ENCODE measurements around the gene ZNF488.
A peak's percentile ranks its signal among the peaks of the same experiment; 100 is the strongest.

The ZNF488 gene

GRCh38 chr10:47378183-47378510, 5.9 kb downstream of the ZNF488 start:
- DNase-seq (ENCODE audit: low read depth) = no peak
- H3K4me3 ChIP-seq (ENCODE audit: low read depth, low read length) = no peak overlapping the region
- TF ChIP-seq CTCF (conservative IDR thresholded peaks at IDR 0.05; ENCODE audit: low read depth, low read length) = no peak

DNA sequence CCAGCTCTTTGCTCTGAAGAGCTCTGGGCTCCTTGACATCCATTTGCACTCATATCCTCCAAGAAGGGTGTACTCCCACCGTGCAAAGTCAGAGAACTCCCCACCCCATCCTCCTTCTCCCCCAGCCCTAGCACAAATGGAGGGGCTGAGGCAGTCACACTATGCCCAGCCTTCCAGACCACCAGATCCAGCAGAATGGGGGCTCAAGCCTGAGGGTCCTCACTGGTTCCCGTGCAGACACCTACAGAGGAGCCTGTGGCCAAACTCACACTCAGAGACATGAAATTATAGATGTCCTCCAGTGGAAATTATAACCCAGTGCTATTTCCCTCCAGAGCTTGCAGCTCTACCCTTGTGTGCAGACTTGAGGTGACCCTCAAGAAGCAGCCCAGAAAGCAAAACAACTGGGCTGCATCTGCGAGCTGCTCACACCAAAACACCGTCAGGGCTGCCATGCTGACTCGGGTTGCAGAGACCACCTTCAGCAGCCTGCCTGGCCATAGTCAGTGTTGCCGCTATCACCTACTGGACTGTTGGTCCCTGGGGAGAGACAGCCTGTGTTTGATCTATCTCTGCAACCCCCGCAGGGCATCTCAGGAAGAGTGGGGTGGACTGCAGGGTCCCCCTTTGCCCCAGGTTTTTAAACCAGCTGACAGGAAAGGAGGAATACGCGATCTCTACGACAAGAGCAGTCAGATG, 7.4 kb downstream of the ZNF488 start:
- H3K4me3 ChIP-seq (ENCODE audit: low read depth, low read length) = no peak overlapping the region
- no peak for TF ChIP-seq CTCF (conservative IDR thresholded peaks at IDR 0.05; ENCODE audit: low read depth, low read length)
- no peak for DNase-seq (ENCODE audit: low read depth)

DNA sequence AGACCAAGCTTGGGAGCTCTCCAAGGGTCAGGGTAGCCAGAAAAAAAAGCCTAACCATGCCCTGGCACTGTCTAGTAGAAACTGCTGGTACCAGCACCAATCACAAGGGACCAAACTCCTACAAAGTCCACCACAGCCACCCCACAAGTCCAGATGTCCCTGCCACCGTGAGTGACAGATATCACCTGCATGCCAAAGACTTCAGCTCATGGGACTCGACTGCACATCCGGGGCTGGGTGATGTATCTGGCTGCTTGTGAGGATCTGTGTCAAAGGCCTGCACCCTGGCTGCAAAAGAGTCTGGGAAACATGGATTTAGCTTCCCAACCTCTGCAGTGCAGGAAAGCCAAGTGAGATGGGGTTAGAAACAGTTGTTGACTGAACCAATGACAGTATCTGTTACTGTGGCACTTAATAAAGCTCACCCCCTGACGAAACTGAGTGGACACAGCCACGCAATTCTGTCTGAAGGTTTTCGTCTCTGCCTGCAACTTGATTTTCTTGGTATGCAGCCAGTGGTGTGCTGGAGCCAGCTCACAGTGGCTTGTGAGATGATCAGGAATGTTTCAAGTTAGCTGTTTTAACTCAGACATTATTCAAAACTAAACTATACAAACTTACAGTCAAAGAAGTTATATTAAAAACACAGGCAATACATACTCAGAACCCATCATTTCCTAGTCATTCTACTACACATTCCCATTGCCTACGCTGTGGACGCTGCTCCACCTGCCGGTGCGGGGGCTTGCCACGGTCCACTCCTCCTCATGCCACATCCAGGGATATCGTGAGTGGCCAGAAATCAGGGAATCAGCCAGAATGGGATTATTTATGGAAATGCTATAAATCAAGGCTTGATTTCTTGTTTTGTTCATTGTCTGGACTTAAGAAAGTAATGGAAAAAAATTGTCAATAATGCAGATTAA, 9.2 kb downstream of the ZNF488 start:
- no peak for TF ChIP-seq CTCF (conservative IDR thresholded peaks at IDR 0.05; ENCODE audit: low read depth, low read length)
- DNase-seq (ENCODE audit: low read depth) = peak; percentile 79
- no peak overlapping the region for H3K4me3 ChIP-seq (ENCODE audit: low read depth, low read length)

DNA sequence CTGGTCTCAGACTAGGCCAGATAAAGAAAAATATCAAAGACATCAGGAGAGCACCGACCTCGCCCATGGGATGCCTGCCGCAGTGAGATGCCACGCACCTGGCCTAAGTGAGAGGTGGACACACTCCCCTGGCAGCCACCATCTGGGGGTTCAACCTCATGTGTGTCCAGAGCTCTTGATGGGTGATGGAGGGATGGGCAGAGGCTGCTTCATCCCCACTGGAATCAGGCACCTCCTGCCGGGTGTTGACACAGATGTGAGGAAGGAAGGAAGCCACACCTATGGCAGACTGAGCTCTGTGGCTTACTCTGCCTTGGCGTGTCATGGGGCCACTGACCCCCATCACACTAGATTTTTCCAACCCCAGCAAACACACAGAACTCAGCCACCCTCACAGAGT, 11.4 kb downstream of the ZNF488 start:
- TF ChIP-seq CTCF (conservative IDR thresholded peaks at IDR 0.05; ENCODE audit: low read depth, low read length) = no peak
- no peak overlapping the region for H3K4me3 ChIP-seq (ENCODE audit: low read depth, low read length)
- no peak for DNase-seq (ENCODE audit: low read depth)

DNA sequence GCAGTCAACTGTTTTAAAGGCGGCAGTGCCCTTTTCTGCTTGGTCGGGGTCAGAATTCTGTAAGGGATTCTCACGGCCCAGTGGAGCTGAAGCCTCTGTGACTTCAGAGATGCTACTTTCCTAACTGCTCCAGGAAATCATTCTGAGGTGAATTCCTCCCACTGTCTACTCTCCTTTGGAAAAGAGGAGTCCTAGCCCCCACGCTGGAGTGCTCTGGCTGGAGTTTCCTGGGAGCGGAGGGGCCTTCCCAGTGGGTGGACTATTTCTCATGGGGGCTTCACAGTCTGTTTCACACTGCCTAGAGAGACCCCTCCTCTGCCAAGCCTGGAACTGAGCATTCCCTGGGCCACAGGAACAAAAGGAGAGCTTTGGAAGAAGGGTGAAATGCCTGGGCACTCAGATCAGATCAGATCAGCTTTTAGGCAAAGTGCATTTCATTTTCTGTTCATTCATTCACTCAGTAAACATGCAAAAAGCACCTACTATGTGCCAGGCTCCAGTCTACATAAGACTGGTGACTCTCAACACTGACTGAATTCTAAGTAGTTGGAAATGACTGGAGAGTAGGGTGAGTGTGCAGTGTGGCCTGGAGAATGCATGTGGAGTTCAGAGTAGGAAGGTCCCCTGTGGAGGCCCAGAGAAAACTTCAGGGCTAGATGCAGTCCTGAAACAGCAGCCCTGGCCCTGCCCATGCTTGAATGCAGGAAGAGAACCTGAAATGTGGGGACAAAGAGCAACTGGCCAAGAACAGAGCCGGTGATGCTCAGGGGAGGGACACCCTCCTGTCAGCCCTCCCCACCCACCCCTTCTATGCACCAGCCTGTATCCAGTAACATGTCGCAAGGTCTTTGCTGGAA, 12.2 kb downstream of the ZNF488 start:
- peak; percentile 68 for DNase-seq (ENCODE audit: low read depth)
- no peak for TF ChIP-seq CTCF (conservative IDR thresholded peaks at IDR 0.05; ENCODE audit: low read depth, low read length)

GRCh38 chr10:47370878-47371277, 13.2 kb downstream of the ZNF488 start:
- TF ChIP-seq CTCF (conservative IDR thresholded peaks at IDR 0.05; ENCODE audit: low read depth, low read length) = no peak
- DNase-seq (ENCODE audit: low read depth) = no peak
- H3K4me3 ChIP-seq (ENCODE audit: low read depth, low read length) = no peak overlapping the region

More for the DNA sequence above, 12.2 kb downstream of the ZNF488 start:
- no peak overlapping the region for H3K4me3 ChIP-seq (ENCODE audit: low read depth, low read length)
